HFFc6 (cell line): ENCODE measurements around the gene CFAP77. TPM values are rescaled to one million over a fixed set of nuclear protein-coding genes. Genes with fewer than 3 reads are reported as not detected.
A peak's percentile ranks its signal among the peaks of the same experiment; 100 is the strongest.

Source experiments
- DNase-seq: peaks from one replicate; pipeline ENCODE4 v3.0.0-alpha.2; 2018
- H3K27ac Mint-ChIP-seq: 2 replicates; pipeline ENCODE4 v1.8.0; 2020; ENCODE audit warnings: mild to moderate bottlenecking, mixed read lengths
- H3K27me3 Mint-ChIP-seq: 2 replicates; pipeline ENCODE4 v1.8.0; 2021; ENCODE audit warnings: mild to moderate bottlenecking, moderate library complexity, mixed read lengths; ENCODE audit not compliant: insufficient read depth
- H3K36me3 Mint-ChIP-seq: 2 replicates; pipeline ENCODE4 v1.8.0; 2021; ENCODE audit warnings: low read depth, mixed read lengths
- H3K4me1 Mint-ChIP-seq: 2 replicates; pipeline ENCODE4 v1.8.0; 2020; ENCODE audit warnings: low read depth, mixed read lengths
- H3K4me3 Mint-ChIP-seq: 2 replicates; pipeline ENCODE4 v1.8.0; 2020; ENCODE audit warnings: mild to moderate bottlenecking, moderate library complexity, mixed read lengths
- H3K9me3 Mint-ChIP-seq: 2 replicates; pipeline ENCODE4 v1.8.0; 2020; ENCODE audit warnings: mild to moderate bottlenecking, mixed read lengths
- total RNA-seq, 6 experiments: library from RNA; stranded (reverse); fragmentation: NEBNext Ultra II Directional; extraction: Animal tissue kit (Norgen Biotek cat#: 25700); gene quantifications; 2 replicates in 1 of 6; 3 replicates in 5 of 6; pipeline ENCODE4 v1.2.3, GENCODE V29; 2021
- TF ChIP-seq, protein P1 (sequence below): fragments of 200-600 bp; sonication (generic); IDR thresholded peaks from 2 replicates; pipeline ENCODE4 v1.5.0; 2021; ENCODE audit warnings: antibody characterized with exemption, mild to moderate bottlenecking

CFAP77 gene
- total RNA-seq, 6 experiments from 2014 or later, result not detected

DNA sequence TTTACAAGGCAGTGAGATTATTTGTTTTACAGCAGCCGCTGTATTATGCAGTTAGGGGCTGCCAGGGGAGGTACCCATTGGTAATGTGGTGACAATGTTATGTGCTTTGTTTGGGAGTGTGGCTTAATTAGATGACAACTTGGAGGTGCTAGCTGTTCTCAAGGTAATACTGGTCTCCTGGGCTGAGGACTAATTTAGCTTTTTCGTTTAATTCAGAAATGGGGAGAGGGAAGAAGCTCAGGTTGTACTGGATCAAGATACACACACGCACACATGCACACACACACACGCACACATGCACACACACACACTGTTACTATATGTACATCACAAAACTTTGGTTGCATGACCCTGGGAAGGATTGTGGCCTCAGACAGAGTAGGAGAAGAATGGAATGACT is 37.9 kb downstream of the CFAP77 start:
- DNase-seq, result no peak
- no peak overlapping the region for H3K27ac Mint-ChIP-seq
- H3K4me1 Mint-ChIP-seq, result no peaks in the 10 kb centered on the region
- no peak overlapping the region for H3K4me3 Mint-ChIP-seq
- peaks cover 34% of the 10 kb centered on the region for H3K27me3 Mint-ChIP-seq
- H3K9me3 Mint-ChIP-seq, result no peaks in the 10 kb centered on the region
- no peaks in the 10 kb centered on the region for H3K36me3 Mint-ChIP-seq
- TF ChIP-seq, protein P1, sequence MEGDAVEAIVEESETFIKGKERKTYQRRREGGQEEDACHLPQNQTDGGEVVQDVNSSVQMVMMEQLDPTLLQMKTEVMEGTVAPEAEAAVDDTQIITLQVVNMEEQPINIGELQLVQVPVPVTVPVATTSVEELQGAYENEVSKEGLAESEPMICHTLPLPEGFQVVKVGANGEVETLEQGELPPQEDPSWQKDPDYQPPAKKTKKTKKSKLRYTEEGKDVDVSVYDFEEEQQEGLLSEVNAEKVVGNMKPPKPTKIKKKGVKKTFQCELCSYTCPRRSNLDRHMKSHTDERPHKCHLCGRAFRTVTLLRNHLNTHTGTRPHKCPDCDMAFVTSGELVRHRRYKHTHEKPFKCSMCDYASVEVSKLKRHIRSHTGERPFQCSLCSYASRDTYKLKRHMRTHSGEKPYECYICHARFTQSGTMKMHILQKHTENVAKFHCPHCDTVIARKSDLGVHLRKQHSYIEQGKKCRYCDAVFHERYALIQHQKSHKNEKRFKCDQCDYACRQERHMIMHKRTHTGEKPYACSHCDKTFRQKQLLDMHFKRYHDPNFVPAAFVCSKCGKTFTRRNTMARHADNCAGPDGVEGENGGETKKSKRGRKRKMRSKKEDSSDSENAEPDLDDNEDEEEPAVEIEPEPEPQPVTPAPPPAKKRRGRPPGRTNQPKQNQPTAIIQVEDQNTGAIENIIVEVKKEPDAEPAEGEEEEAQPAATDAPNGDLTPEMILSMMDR, result no peak

- peaks cover 37% of the 10 kb centered on the region for H3K27me3 Mint-ChIP-seq
Measured at GRCh38 chr9:132451276-132451675, 41.3 kb downstream of the CFAP77 start.

GRCh38 chr9:132456241-132456640 is 46.2 kb downstream of the CFAP77 start:
- H3K4me1 Mint-ChIP-seq, result peaks cover 4% of the 10 kb centered on the region; the same call in 1 of the 2 replicates
- no peak overlapping the region for H3K27ac Mint-ChIP-seq
- H3K27me3 Mint-ChIP-seq, result peaks cover 36% of the 10 kb centered on the region
- TF ChIP-seq, protein P1, result no peak
- H3K36me3 Mint-ChIP-seq, result no peaks in the 10 kb centered on the region
- no peak for DNase-seq
- H3K9me3 Mint-ChIP-seq, result no peaks in the 10 kb centered on the region
- no peak overlapping the region for H3K4me3 Mint-ChIP-seq

More at GRCh38 chr9:132451276-132451675, 41.3 kb downstream of the CFAP77 start:
- Mint-ChIP-seq H3K4me1 (peaks cover 2% of the 10 kb centered on the region; the same call in 1 of the 2 replicates), H3K4me3 (no peak overlapping the region), H3K36me3 (no peaks in the 10 kb centered on the region), H3K27ac (no peak overlapping the region), H3K9me3 (no peaks in the 10 kb centered on the region)
- TF ChIP-seq, protein P1, result no peak
- no peak for DNase-seq

DNA sequence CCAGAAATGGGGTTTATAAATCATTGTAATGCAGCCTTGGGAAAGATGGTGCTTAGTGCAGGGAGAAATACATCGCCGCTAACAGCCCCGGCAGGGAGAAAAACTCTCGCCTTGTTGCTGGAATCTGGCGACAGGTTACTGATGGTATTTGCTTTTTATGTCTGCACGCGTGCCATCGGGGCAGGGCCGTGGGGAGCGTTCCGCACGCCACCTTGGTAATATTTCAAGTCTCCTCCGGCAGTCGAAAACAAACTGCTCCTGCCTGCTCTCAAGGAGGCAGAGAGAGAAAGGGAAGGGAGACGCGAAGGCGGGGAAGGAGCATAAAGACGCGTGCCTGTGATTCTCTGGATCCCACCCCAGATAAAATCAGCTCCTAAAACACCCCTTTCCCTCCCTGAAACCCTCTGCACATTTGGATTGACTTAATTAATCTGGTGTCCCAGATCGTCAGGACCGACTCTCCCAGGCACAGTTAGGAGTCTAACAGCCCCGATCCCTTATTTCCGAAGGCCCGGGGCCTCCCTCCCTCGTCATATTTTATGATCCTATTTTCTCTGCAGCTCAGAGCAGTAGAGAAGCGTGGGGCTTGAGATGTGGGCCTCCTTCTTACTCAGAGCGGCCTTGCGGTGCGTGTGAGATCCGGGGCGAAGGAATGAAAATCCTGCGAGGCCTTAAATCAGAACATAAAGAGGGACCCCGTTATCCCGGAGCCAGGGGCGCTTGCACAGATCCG is 47.7 kb downstream of the CFAP77 start:
- TF ChIP-seq, protein P1, result no peak
- Mint-ChIP-seq H3K36me3 (no peaks in the 10 kb centered on the region), H3K4me1 (peaks cover 4% of the 10 kb centered on the region; the same call in 1 of the 2 replicates), H3K4me3 (no peak overlapping the region), H3K27ac (no peak overlapping the region), H3K27me3 (peaks cover 37% of the 10 kb centered on the region), H3K9me3 (no peaks in the 10 kb centered on the region)
- no peak for DNase-seq

- TF ChIP-seq, protein P1, result peak; percentile 13; the same call in 1 of the 2 replicates
- Mint-ChIP-seq H3K27me3 (peaks cover 37% of the 10 kb centered on the region), H3K27ac (no peak overlapping the region), H3K9me3 (no peaks in the 10 kb centered on the region), H3K4me3 (no peak overlapping the region), H3K36me3 (no peaks in the 10 kb centered on the region), H3K4me1 (peaks cover 4% of the 10 kb centered on the region; the same call in 1 of the 2 replicates)
- DNase-seq, result no peak
Measured at GRCh38 chr9:132458432-132458831, 48.4 kb downstream of the CFAP77 start.
